AG04450 (cell line): ENCODE data around the gene TAF10. TPM values are rescaled to one million over a fixed set of nuclear protein-coding genes. Genes with fewer than 3 reads are reported as not detected.

ENCODE experiments used
- CTCF ChIA-PET: fragments of 300-600, 350-600 bp; formaldehyde crosslinking; extraction: SDS; loops from one replicate; lab custom pipeline; 2022; ENCODE audit warnings: antibody characterized with exemption, inconsistent platforms; lab: Charles Lee
- POLR2A ChIA-PET: fragments of 350-600 bp; formaldehyde crosslinking; extraction: SDS; loops from one replicate; lab custom pipeline; 2021; ENCODE audit warnings: antibody characterized with exemption, inconsistent platforms; lab: Yijun Ruan, JAX
- DNase-seq: peaks from one replicate; pipeline ENCODE4 v3.0.0-alpha.2; 2011; ENCODE audit warnings: low read depth, low spot score
- H3K27ac ChIP-seq: one replicate; pipeline ENCODE4 v1.5.1; 2012; ENCODE audit warnings: low read depth, low read length, control low read depth
- H3K27me3 ChIP-seq: one replicate; pipeline ENCODE4 v1.6.0; 2012; ENCODE audit warnings: low read length; ENCODE audit not compliant: control insufficient read depth, insufficient read depth
- H3K4me3 ChIP-seq: 2 replicates; pipeline ENCODE4 v1.5.1; 2011; ENCODE audit warnings: mild to moderate bottlenecking, low read depth, low read length, control low read depth
- H3K9me3 ChIP-seq: 2 replicates; pipeline ENCODE4 v1.5.1; 2012; ENCODE audit warnings: low read length; ENCODE audit not compliant: control insufficient read depth, insufficient read depth
- CTCF ChIP-seq: IDR thresholded peaks from 2 replicates; pipeline ENCODE4 v1.5.1; 2011; ENCODE audit warnings: low read depth, low read length, control low read depth, inconsistent platforms
- polyA plus RNA-seq: library from polyadenylated mRNA; depleted of rRNA; stranded (reverse); fragments of >200 nt; gene quantifications from 2 replicates; pipeline ENCODE4 v1.2.3, GENCODE V29; 2011

The TAF10 gene
- polyA plus RNA-seq, 1 experiment, result 170 TPM

GRCh38 chr11:6646576-6646917 is 34.5 kb upstream of the TAF10 start:
- POLR2A ChIA-PET, result interaction anchor here (0.7 to 1.3 kb wide), 5 partner anchors 11 to 173 kb away, joined by 3 to 9 read pairs (median 6); partner anchors contain the start of genes TAF10, TPP1 and TRIM3
- Histone ChIP-seq H3K27me3 (peaks cover 4% of the 10 kb centered on the region), H3K4me3 (peak overlapping the region; percentile 18), H3K27ac (peak overlapping the region; percentile 21), H3K9me3 (no peaks in the 10 kb centered on the region; the same call in 1 of the 2 replicates)
- CTCF ChIA-PET, result interaction anchor here (1.1 to 1.3 kb wide), 2 partner anchors 21 to 37 kb away, joined by 3 to 5 read pairs; partner anchors contain the start of gene MRPL17
- TF ChIP-seq CTCF, result no peak
- DNase-seq, result no peak

- POLR2A ChIA-PET, result interaction anchor here (0.7 to 1.3 kb wide), 3 partner anchors 11 to 172 kb away, joined by 4 to 9 read pairs (median 6); partner anchors contain the start of gene TRIM3
- Histone ChIP-seq H3K9me3 (no peaks in the 10 kb centered on the region; the same call in 1 of the 2 replicates), H3K4me3 (peak overlapping the region; percentile 18), H3K27me3 (peaks cover 2% of the 10 kb centered on the region), H3K27ac (peak overlapping the region; percentile 21)
- CTCF ChIA-PET, result no interaction called here
- DNase-seq, result peak; percentile 39
- no peak for TF ChIP-seq CTCF
Measured at GRCh38 chr11:6646071-6646470, 34.1 kb upstream of the TAF10 start.

GRCh38 chr11:6642957-6643356 is 30.9 kb upstream of the TAF10 start:
- POLR2A ChIA-PET, result no interaction called here
- H3K27me3 ChIP-seq, result no peaks in the 10 kb centered on the region
- no peak overlapping the region for H3K4me3 ChIP-seq
- DNase-seq, result no peak
- no peak overlapping the region for H3K27ac ChIP-seq
- CTCF ChIA-PET, result no interaction called here
- TF ChIP-seq CTCF, result no peak
- no peaks in the 10 kb centered on the region; the same call in 1 of the 2 replicates for H3K9me3 ChIP-seq

GRCh38 chr11:6640985-6641701 is 29.1 kb upstream of the TAF10 start:
- DNase-seq, result no peak
- no peak overlapping the region for H3K27ac ChIP-seq
- no peak for TF ChIP-seq CTCF
- no peaks in the 10 kb centered on the region for H3K27me3 ChIP-seq
- no peak overlapping the region for H3K4me3 ChIP-seq
- H3K9me3 ChIP-seq, result no peaks in the 10 kb centered on the region; the same call in 1 of the 2 replicates
- POLR2A ChIA-PET, result no interaction called here
- CTCF ChIA-PET, result no interaction called here
